Stimulated activated CD4-positive, alpha-beta T cell treated with anti-CD3 and anti-CD28 coated beads, Interleukin-4, amount 100 ng/mL, for 1 hour (primary cell): ENCODE data around the gene SEMA6A.

Experiments
- DNase-seq: peaks from one replicate; pipeline ENCODE4 v3.0.0-alpha.2; 2020

Gene SEMA6A

DNA sequence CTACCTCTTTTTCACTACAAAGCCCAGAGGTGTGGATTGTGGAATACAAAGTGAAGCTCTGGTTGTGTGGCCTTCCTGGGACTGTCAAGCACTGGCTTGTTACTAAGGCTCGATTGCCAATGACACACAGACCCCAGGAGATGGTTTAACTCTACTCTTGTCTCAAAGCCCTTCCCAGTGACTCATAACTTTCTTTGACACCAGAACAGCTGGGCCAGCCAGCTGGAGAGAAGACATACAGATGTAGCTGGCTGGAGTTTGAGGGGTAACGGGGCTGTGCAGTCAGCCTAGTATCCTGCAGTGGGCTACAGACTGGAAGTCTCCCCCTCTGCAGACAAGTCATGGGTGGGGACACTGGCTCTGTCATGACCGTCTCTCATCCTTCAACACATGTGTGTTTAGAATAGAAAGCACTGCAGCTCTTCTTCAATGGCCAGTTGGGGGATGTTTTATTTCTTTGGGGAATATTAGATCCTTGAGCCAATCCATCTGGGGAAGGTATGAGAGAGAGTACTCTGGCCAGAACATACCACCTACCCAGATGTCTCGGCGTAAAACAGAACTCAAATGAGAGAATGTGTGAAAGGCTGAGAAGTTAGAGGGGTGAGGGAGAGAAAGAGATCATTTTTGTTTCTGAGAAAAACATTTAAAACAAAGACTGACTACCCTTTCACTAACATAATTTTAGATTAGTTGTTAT lies 53.3 kb downstream of the SEMA6A start:
- no peak for DNase-seq

DNA sequence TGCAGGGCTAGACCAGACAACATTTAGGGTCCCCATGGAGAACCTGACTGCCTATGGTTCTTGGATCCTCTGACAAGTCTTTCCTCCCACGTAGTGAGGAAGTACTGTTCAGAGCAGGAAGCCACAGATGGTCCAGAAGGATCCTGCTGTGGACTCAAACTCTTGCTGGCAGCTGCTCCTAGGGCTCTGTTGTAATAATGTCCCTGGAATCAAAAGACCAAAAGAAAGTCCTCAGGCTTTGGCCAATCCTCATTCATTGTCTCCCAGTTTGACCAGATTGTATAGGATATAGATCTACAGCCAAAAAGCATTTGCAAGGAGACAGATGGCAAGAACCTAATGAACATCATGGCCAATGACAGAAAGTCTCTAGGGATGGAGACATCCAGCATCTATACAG lies 53.9 kb downstream of the SEMA6A start:
- DNase-seq, result no peak

DNA sequence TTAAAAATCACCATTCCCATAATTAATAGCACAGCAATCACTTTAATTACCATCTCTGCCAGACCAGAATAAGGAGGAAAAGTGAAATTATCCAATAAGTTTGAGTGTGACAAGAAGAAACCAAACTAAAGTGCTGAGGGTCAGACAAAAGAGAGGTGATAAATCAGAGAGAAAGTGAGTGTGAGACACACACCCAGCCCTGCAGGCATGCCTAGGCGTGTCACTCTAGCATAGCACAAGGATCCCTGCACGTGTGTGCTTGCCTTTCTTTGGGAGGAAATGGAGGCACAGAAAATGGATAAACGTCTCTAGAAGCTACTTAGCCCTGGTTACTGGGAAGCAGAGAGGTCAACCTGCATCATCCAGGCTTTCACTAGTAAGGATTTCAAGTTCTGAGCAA lies 56.2 kb downstream of the SEMA6A start:
- DNase-seq, result no peak

DNA sequence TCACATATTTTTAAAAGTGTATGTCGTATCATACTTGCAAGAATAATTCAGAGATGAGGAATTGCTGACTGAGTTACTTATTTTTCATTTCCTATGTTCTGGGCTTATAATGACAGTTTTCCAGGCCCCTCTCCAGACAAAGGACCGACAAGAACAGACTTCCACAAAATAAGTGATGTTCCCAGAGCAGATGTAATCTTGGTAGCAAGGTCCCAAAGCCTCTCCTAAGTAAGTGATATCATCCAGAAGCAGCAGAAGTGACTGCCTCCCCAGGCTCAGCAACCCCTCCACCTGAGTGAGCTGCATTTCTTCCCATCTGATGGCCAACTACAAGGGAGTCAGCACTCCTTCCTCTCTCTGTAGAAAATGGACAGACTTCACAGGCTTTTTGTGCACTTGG lies 57.1 kb downstream of the SEMA6A start:
- no peak for DNase-seq

DNA sequence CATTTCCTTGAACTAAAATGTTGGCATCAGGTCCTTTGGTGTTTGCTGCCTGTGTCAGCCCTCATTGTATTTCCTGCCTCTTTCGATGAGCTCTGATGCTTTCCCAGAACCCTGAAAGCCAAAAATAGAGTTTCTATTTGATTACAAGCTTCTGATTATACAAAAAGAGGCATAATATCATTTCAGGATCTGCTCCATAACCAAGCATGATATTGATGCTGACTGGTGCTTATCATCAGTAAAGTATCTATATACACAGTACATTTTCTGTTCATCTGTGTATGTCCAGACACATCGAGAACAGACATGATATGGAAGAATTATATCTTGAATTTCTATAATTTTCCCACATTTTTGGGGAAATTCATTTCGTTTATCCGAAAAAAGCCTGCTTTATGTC lies 58.6 kb downstream of the SEMA6A start:
- DNase-seq, result no peak

DNA sequence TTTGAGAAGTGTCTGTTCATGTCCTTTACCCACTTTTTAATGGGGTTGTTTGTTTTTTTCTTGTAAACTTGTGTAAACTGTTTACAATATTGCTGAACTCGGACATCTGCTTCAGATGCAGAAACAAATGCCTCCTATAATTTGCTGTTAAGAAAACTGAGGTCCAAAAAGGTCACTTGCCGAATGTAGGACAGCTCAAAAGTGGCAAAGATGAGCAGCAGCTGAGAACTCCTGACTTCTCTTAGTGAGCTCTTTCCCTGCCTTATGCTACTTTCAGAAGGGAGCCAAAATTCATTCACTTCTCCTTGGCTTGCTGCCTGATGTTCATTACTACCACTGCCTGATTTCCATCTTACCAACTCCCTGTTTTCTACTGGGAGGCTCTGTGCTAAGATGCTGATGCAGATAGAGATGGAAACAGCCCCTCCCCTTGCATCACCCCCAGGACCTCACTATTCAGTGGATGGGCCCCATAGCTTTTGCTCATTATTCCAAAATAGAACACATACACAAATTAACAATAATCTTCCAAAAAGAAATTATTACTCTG lies 60.1 kb downstream of the SEMA6A start:
- no peak for DNase-seq

DNA sequence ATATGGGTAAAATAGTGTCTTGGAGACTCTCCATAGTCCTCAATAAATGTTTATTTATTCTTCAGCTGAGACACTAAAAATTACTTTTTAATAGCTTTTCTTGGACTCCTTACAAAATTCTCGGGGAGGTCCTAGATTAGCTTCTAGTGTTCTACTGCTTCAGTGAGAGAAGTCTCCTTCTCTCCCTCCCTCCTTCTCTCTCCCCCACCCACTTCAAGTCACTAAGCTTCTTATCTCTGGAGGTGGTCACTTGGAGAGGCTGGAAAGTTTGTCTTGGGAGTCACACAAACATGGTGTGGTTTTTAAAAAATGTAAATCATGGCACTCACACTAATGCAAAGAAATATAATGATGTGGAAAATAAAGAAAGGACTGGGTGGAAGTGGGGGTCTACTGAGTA lies 64.1 kb downstream of the SEMA6A start:
- no peak for DNase-seq

DNA sequence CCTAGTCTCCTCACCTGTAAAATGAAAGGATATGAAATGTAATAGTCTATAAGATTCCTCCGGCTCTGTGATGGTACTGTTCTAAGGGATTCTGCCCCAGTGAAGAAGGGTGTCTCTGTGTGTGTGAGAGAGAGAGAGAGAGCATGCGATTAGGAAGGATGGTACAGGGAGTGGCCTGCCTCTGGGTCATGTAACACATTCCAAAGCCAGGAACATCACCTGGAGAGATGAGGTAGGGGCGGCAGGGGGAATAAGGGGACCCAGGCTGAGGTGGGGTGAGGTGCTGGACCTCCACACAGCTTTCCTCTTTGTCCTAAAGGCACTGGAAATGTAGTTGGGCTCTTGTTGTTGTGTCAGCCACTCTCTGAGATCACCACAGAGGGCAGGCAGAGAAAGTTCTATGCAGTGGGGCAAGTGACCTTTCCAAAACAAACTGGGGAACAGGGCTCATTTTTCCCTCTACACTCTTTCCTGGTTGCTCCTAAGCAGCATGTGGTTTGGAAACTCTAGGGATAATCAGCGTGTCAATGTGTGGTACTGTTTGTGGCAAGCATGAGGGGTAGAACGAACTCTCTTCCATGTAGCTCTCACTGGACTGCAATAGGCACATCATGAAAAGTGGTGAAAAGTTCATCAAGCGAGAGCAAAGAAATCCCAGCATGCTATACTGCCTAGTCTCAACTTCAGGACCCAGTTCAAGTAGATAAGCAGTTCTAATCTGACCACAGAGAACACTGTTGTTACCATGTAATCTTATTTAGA lies 65.0 kb downstream of the SEMA6A start:
- DNase-seq, result no peak

DNA sequence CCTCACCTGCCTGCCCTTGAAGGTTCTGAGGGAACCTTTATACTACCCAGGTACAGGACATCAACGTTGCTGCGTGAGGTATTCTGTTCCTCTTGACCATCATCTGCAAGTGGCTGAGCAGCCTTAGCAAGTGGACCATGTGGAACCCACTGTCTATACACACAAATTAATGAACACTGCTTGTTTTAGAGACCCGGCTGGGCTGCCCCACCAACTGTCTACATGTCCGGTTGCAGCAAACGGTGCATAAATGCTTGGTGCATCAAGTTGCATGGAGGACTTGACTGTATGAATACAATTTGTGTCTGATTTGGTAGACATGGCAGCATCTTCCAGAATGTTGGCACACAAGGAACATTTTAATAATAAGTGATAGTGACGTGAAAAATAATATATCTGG lies 65.8 kb downstream of the SEMA6A start:
- DNase-seq, result no peak

DNA sequence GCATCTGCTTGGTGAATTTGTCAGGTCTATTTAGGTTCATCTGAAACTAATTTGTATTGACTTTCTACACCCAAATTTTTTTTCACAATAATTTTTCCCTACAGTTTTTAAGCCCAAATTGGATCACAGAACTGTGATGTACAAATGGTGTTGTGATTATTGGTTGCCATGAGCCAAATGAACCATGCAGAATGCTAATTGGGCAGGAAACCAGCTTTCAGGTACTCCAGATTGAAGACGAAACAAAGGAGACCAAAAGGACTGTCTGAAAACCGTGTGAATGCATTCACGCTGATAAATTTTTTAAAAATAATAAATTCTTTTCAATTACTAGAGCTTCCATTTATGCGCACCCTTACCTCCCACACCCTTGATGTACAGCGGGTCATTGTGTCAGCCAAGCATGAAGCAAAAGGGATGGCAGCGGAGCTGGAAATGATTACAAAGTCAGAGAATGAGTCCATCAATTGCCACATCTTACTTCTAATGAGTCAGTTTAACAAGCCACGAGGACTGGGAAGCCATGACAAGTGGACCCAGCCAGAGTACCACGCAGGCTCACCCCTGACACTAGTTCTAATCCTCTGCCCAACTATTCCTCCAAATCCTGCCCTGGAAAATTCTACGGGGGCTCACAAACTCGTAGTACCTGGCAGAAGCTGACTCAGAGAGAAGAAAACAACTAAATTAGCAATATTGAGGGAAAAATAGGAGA lies 66.5 kb downstream of the SEMA6A start:
- no peak for DNase-seq

DNA sequence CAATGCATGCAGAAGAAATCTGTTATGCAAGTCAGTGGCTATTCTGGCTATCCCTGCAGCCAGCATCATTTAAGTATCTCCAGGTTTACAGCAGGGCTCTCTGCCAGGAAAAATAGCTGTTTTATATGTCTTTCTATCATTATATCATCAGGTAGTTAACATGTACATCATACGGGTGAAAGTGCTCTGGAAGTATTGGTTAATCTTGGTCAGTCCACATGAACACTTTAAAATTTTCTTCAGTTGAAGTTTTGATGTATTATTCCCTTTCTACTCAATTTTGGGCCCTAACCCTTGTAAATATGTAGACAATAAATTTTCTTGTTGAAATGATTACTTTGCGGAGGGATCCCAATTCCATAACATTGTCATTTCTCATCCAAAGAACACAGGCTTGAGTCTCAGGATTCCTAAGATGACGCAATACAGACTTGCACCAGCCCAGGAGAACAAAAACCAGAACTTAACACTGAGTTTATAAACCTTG lies 67.5 kb downstream of the SEMA6A start:
- DNase-seq, result no peak

DNA sequence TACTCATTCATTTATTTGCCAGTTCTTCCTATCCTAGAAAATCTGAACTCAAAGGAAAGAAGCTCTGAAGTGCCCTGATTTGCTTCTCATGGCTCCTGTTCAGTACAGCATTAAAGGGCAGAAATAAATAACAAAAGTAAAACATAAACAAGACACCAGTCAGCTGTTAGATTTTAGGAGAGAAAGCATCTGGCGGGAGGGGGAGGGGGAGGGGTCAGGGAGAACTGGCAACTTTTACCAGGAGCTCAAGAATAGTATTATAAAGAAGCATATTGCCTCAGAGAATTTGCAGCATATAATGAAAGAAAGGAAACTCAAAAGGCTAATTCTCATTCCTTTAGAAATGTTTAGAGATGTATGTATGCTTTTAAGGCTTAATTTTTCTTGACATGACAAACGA lies 68.1 kb downstream of the SEMA6A start:
- DNase-seq, result no peak

DNA sequence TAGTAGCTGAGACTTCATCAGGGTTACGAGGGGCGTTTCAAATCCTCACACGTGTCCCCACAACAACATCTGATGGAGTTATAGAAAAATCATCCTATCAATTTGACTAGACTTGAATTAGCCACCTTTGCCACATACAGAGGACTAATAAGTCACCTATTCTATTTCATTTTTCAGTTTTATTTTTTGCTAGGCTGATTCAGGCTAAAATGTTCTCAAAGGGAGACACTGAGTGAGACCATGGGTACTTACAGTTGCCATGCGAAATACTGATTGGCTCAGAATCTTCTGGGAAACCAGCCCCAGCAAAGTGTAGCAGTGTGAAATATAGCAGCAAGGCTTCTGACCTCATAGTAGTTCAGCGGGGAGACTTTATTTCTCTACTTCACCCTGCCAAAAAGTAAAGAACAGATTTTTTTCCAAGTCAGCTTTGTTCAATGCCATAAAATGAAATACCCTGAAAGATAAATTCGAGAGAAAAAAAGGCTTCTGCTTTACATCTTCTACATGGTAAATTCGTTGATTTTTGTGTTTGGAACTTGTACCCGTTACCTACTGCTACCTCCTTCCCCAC lies 69.9 kb downstream of the SEMA6A start:
- DNase-seq, result no peak

DNA sequence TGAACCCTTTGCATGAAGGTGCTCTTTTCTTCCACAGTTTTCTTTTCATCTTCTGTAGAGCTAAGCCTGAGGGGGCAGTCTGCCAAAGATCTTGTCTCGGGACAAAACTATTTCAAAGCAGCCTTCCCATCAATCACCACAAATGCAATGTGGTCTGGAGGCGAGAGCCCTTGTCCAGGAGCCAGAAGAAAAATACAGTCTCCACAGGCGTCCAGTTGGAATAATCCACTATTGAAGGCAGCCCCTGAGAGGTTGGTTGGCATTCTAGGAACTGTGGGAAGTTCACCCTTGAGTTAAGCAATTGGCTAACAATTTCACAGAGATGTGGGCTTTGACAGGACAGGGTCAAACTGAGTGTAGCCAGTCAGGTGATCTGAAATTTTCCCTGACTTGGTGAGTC lies 72.0 kb downstream of the SEMA6A start:
- DNase-seq, result no peak

DNA sequence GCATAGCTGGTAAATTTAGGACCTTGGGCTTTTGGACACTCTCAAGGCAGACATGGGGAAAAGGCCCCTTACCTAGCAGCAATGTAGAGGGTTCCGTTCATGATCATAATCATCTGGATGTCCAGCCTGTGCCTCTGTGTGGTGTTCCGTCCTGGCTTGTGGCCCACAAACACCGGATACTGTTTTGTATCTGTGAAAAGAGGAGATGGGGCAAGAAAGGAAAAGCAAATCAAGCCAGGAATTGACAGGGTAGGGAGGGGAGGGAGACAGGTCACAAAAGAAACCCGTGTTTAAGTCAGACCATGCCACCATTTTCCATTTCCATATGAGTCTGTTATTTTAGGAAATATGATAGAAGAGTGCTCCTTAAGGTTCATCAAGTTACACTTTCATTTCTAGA lies 72.5 kb downstream of the SEMA6A start:
- no peak for DNase-seq

DNA sequence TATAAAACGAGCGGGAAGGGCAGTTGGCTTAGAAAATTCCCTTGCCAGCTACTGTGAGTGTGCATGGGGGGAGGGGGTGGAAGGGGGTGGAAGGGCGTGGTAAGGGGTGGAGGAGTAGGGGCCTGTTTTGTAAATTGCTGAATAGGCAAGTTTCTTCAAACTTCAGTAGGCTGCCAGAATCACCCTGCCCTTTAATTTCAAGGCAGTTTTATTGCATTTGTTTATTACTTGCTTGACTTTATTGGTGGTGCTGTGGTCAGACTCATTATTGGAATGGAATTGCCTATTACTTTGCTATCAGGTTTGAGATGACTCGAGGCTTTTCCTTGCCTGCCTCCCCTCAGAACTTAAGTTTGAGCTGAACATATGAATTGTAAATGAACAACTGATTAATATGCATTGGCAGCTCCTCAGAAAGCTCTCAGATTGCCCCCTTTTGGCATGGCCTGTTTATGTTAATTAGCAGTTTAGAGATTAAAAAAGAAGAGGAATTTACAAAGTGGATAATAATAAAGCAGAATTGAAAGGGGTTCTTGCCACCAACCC lies 76.0 kb downstream of the SEMA6A start:
- DNase-seq, result no peak

DNA sequence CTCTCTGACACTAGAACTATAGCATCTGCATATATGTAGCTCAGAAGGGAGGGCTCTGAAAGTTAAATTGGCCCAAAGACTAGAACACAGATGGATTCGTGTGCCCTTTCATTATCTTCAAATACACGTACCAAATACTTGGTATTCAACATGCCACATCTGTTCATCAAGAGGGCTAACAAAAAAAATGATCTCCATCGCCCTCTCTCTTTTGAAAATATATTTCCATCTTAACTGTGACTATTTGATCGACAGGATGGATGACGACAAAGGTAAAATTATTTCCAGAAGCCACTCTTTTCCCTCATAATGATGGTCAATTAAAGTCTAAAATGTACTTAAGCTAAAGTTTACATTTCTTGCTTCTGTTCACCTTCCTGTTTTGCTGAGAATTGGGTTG lies 77.0 kb downstream of the SEMA6A start:
- no peak for DNase-seq

DNA sequence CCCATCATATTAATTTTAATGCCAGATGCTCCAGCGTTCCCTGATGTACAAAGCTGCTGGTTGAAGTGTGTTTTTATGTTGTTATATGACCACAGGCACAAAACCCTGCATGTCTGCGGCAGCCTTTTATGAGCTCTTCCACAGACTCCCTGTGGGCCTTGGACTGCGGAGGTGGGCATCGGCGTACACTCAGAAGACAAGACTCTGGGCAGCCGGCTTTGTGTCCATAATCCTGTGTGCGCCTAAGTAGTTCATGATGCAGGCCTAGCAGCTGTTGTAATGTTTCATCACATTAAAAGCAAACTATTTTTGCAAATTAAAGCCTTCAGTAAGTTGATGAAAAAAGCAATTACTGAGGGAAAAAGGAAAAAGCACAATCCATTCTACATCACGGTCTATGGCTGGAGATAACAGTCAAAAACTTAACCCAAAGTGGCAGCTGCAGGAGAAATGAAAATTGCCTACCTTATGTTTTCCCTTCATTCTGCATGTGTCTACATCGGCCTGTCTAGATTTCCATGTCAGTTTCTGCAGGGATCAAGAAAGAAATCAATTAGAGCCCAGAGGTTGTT lies 78.8 kb downstream of the SEMA6A start:
- DNase-seq, result no peak

DNA sequence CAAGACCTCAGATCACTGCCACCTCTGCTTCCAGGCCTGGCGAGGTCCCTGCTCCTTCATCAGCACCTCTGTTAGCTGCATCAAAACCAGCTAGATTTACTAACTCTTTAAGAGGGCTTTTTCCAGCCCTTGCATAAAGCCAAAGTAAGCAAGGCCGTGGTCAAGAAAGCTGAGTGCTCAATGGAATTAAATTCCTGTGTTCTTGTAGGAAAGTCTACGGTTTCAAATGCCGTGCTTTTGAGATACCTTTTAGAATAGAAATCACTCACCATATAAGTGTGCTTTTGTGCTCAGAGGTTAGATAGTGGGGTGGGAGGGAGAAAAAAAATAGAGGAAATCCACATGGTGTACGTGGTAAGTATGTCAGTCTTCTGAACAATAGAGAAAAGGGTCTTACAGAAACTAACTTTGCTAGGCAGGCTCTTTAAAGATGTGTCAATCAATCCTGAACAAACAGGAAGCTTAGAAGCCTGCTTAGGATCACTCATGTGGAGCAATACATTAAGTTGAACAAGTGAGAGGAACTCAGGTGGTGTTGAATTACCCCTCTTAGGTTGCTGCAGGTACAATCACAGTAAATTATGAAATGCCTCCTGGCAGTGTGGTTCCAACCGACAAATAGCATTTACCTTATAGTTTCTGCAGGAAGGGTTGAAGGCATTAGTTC lies 79.7 kb downstream of the SEMA6A start:
- no peak for DNase-seq

DNA sequence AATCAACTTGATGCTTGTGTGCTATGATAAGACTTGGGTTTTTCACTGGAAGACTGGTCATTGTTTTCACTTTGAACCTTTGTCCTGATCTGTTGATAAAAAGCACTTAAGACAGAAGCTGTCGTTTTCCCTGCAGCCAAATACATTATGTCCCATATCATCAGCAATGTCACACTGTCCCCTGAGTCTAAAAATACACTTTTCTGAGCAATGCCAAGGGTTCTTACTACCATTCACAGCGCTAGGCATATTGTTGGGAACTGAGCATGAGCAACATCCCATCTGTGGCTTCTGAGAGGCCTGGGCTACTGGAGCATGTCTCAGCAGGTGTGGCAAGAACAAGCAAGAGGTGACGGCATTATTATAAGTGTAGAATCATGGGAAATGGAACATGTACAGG lies 81.8 kb downstream of the SEMA6A start:
- no peak for DNase-seq

DNA sequence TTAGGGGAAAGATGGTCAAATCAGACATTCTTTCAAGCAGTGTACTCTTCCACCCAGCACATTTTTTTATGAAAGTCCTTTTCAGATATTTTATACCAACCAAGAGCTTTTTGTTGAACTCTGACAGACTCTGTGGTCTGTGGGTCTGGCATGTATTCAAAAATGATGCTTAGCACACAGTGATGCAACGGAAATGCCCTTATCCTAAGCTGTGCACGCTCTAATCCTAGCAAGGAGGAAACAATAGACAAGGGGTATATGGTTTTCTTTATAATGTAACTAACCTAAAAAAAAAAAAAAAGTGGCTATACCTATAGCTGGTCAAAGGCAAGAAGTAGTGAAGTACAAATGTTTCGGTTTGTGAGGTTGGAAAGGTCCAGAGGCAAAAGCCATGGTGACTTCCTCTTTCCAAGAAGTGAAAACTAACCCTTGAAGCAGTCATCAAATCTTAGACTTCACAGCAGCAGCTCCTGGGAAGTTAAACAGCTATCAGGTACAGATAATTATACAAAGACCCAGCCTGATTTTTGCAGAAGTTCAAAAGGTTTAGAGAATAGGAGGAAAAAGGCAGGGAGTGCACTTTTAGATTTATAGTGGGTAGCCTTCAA lies 82.5 kb downstream of the SEMA6A start:
- DNase-seq, result no peak
